Erythroblast (primary cell): ENCODE measurements around the gene MAGI1.

Source experiments
- DNase-seq, 2 experiments: peaks; one replicate each; lab custom pipeline; 2025; lab: John Stamatoyannopoulos, UW
- GATA1 ChIP-seq: IDR thresholded peaks from 2 replicates; pipeline ENCODE4 v1.6.1; 2011; ENCODE audit warnings: low read depth, mild to moderate bottlenecking, control low read depth, low read length, moderate library complexity
- POLR2A ChIP-seq: IDR thresholded peaks from 2 replicates; pipeline ENCODE4 v1.6.1; 2011; ENCODE audit warnings: mild to moderate bottlenecking, low read length

Gene MAGI1

DNA sequence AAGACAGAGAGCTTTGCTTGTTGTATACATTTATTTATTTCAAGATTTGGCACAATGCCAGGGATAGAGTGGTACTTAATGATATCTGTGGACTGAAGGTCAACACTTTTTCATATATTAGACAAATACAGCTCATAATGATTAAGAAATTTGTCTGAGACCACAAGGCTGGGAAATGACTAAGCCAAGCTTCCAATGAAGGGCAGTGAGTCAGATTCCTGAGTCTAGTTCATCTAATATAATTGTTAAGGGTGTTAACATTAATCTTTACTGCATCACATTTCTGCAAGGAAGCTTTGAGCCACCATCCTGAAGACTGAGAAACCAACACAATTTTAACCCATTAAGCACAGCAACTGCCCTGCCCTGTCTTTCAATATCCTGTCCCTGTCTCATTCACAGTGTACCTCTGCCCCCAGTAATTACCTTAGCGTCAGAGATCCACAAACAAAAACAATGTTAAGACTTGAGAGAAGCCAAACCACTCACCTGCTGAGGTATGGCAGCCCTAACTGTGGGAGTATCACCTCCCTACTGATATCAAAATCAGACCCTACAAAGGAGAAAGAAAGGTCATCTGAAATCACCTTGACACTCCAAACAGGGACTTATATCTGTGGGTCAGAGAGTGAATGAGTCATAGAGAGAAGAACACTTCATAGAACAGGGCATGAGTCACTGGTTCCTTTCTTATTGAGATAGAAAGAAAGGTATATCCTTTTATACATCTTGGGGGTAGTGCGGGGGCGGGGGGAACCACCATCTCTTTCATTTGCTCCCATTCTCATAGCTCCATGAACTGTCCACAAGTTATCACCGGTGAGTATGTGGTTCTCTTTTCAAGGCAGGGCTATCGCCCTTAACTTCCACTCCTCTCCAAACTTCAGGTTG is 74.7 kb downstream of the MAGI1 start:
- no peak for TF ChIP-seq POLR2A
- no peak for TF ChIP-seq GATA1
- no peak for DNase-seq

DNA sequence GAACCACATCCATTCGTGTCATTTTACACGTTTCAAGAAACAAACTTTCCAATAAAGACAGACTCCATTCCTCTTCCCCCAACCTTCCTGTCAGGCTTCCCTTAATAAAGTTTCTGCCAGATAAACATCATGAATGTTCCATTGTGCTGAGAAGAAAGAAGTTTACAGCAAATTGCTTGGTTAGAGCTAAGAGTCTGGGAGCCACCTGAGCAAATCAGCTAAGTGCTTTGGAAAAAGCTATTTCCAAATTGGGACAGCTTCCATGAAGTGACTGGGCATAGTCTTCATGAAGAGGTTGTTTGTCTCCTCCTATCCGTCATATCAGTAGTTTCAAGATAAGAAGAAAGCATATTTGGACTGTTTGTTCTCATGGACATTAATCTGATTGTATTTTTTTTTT is 77.0 kb downstream of the MAGI1 start:
- DNase-seq = no peak
- TF ChIP-seq POLR2A (no peak), GATA1 (no peak)

DNA sequence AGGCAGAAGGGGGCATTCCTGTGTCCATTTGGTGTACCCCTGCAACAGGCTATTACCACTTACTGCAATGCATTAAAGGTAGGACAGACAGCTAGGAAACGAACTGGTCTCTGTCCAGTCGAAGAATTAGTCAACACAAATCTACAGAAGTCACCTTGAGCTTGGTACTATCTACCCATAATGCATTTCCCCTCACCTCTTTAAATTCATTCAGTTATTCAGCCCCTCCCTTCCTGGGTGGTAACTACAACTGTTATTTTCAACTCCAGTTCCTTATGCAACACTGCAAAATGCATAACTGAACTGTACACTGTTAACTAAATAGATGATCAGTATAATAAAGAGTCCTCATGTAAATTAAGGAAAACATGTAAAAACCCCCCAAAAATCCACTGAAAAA is 77.6 kb downstream of the MAGI1 start:
- DNase-seq = no peak
- TF ChIP-seq POLR2A (no peak), GATA1 (no peak)

DNA sequence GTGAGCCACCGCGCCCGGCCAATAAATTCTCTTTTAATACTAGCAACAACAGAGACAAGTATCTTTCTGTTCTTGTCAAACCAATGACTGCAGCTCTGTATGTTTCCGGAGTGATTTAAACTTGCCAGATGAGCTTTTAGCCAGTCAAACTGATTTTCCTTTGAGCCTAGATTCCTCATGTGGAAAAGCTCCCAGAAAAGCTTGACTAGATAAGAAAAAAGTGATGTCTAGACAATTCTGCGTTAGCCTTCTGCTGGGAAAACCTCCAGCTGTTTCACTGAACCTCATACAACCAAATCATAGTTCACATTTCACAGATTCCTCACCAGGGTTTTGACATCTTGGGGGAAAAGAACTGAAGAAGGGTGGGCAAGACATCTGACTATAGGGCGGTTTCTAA is 78.6 kb downstream of the MAGI1 start:
- TF ChIP-seq POLR2A (no peak), GATA1 (no peak)
- no peak for DNase-seq

DNA sequence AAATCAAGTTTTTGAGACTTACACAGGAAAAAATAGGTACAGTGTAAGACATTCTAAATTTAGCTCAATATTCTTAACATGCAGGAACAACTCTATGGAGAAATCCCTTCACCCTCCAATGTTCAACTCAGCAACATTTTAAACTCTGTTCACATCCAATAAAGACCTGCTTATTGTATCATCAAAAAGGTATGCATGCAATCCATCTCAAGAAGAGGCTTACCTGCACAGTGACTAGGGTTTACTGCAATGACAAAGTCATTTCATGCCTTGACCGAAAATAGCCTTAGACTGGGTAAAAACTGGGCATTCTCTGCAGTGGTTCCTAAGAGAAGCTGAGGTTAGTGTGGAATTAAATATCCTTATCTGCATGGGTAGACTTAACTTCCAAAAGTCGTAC is 80.5 kb downstream of the MAGI1 start:
- TF ChIP-seq GATA1 (no peak), POLR2A (no peak)
- no peak for DNase-seq

DNA sequence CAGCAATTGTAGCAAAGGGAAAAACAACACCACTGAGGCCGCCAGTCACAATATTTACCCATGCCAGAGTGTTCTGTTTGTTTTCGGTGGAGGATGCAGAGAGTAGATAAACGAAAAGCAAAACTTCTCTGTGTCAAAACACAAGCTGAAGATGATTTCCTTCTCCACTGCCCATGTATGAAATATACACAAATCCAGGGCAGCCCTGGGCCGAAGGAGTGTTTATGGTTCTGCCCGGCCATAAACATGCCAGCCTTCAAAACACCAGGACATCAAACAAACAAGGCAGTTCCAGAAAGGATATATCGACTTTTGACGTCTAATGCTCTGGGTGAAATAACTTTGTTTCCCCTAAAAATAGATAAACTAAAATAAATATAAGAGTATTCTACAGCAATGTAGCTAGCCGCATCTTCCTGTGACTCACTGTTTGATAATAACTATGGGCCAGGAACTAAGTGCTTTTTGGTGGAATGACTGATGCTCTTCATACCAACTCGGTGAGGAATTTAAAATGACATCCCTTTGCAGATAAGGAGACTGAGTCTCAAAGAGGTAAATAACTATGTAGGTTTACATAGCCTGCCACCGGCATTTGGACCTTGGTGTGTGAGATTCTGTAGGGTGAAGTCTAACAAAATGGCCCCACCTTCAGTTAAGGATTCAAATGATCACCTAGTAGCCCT is 82.8 kb downstream of the MAGI1 start:
- TF ChIP-seq POLR2A = no peak
- no peak for TF ChIP-seq GATA1
- no peak for DNase-seq

DNA sequence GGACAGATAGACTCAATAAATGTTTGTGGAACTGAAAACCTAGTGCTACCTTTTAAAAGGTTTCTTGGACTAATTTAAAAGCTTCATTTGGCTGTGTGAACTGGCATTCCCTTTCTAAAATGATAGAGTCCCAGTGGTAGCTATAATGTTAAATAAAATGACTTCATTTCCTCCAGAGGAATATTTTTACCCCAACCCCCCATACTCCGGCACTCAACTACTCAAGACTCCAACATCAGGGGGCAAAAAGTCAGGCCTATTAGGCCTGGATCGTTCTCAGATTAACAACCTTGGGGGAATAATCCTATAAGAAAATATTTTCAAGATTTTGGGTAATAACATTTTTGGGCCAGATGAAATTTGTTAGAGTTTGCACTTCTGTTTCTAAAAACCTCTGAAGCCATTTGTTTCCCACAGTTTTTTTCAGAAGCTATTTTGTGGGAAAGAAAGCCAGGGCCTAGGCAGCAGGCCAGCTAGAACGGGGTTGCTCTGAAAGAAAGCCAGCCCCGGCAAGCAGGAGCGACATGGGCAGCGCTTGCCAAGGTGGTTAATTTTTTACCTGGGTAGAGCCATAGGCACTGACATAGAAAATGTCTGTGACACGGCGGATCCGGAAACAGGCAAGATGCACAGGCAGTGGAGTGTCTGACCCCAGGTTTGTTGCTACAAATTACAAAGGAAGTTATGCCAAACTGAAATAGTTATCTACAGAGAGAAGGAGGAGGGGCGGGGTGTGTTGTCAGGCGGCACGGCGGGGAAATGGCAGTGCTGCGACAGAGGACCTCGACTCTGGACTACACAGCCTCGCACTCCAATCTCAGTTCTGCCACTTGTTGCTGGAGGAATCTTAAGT is 84.6 kb downstream of the MAGI1 start:
- no peak for TF ChIP-seq GATA1
- TF ChIP-seq POLR2A = no peak
- no peak for DNase-seq

DNA sequence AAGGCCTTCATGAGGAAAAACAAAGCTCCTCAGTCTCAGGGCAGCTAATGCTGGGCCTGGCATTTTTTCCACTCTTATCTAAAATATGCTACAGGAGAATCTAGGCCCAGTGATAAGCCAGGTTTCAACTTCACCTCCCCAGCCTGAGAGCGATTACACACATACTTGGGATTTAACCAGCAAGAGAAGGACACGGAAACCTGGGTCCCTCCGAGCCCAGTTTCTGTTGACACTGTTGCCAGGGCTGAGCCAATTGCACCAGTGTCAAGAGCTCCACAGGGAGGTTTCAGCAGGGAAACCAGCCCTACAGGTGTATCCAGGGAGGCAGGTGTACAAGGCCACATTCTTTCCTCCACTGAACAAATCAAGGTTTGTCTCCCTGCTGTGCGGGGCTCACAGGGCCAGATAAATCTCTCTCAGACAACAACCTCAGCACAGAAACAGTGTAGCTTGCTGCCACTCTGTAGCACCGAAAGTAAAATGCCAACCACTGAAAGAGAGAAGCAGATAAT is 85.4 kb downstream of the MAGI1 start:
- DNase-seq = no peak
- no peak for TF ChIP-seq GATA1
- no peak for TF ChIP-seq POLR2A

DNA sequence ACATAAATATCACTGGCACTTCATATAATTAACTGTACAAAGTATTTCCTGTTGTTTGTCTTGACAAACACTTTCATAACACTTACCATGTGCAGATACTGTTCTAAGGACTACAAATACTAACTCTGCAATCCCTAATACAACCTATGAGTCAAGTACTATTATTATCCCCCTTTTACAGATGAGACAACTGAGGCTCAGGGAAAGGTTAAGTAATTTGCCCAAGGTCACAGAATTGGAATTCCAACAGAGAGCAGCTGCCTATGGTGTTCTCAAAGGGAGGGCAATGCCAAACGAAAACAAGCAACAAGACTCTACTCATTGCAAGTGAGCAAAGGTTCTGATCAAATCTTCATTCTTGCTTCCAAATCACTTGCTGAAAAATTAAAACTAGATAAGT is 85.9 kb downstream of the MAGI1 start:
- TF ChIP-seq POLR2A (no peak), GATA1 (no peak)
- DNase-seq = no peak

DNA sequence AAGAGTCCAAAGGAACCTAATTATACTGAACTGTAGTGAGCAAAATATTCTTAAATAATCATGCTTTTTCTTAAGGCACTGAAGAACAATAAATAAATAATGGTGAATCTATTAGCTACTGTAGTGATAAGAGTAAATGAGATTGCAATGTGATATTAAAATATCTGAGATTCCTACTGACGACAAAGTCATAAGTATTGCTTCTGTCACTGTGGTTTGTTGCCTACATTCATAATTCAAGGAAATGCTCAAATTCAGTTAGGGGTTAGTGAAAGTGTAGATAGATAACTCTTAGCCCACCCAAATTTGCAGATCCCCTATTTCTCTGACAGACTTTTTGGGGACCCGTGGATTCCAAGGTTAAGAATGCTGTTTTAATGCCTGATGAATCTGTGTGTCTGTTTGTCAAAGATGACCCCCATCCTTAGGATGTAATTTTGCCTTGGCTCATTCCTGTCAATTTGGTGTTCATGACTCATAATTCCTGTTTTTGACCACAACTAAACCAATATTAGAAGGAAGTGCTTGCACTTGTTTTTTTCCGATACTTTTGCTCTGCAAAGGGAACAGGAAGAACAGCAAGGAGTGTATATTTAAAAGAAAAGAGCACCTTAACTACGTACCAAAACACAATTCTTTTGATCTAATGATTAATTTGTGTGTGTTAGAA is 86.7 kb downstream of the MAGI1 start:
- DNase-seq = no peak
- no peak for TF ChIP-seq GATA1
- no peak for TF ChIP-seq POLR2A

DNA sequence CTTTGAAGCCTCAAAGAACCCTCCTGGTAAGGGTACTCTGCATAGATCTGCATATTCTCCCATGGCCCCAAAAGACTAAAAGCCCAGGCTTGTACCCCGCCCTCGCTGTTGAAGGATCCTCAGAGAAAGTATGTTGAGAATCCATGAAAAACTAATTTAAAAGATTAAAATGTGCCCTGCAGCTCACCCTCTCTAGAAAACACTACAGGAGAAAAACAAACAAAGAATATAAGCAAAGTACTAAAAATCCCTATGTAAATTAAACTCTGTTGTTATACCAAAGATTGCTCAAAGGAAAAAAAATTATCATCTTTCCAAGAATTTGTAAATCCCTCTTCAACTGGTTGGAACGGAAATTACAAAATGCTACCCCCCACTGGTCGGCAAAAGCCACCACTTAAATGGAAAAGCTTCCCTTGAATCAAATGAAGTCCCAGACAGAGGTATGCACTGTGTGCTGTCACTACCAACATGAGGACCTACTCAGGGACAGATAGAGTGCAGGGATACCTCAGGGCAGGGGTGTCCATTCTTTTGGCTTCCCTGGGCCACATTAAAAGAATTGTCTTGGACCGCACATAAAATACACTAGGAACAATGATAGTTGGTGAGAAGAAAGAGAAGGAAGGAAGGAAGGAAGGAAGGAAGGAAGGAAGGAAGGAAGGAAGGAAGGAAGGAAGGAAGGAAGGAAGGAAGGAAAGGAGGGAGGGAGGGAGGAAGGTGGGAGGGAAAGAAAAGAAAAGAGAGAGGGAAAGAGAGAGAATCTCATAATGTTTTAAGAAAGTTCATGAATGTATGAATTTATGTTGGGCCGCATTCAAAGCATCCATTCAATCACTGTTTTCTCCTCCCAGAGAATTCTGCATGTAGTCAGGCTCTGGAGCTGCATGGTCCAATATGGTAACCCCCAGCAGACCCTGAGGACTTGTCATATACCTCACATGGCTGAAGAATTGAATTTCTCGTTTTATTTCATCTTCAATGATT is 88.1 kb downstream of the MAGI1 start:
- TF ChIP-seq POLR2A (no peak), GATA1 (no peak)
- DNase-seq = no peak
